ENCODE data around the gene DLX5. TPM values are rescaled to one million over a fixed set of nuclear protein-coding genes. Genes with fewer than 3 reads are reported as not detected.

DLX5 gene
- total and polyA plus RNA-seq, 2 donors (not counting 3 experiments of a cell fraction or from before 2014, with no cell fraction given) = not detected

GRCh38 chr7:97015279-97015678 lies 9.4 kb downstream of the DLX5 start:
- no peaks in the 10 kb centered on the region for H3K4me1 ChIP-seq (ENCODE audit: control insufficient read depth, extremely low read depth, insufficient read depth, low read length)
- TF ChIP-seq MYC (IDR thresholded peaks at IDR 0.05; ENCODE audit: low read depth, low read length) (no peak), MAX (IDR thresholded peaks at IDR 0.05; ENCODE audit: insufficient read depth, insufficient read length) (no peak), CTCF (IDR thresholded peaks at IDR 0.05; ENCODE audit: extremely low read depth in 1 of 2, insufficient read depth in 1 of 2, low read depth in 1 of 2, low read length in 2 of 2) (no peak), FOS (IDR thresholded peaks at IDR 0.05; ENCODE audit: borderline replicate concordance, insufficient read depth, low read length) (no peak), GATA2 (IDR thresholded peaks at IDR 0.05; ENCODE audit: insufficient read depth, insufficient read length, low read depth, low read length) (no peak), JUN (IDR thresholded peaks at IDR 0.05; ENCODE audit: borderline replicate concordance, insufficient read depth, insufficient read length, low read depth) (no peak), POLR2A (IDR thresholded peaks at IDR 0.05; ENCODE audit: low read depth, low read length) (no peak), EZH2 (IDR thresholded peaks at IDR 0.05; ENCODE audit: borderline replicate concordance, low read depth, low read length, severe bottlenecking) (no peak), POLR2AphosphoS5 (IDR thresholded peaks at IDR 0.05; ENCODE audit: insufficient read depth, low read depth, low read length) (no peak)
- DNase-seq (ENCODE audit: low read depth, low spot score) (no peak), FAIRE-seq (no peak)
- no peaks in the 10 kb centered on the region for H3K36me3 ChIP-seq (ENCODE audit: control insufficient read depth in 2 of 2, extremely low read depth in 1 of 2, insufficient read depth in 2 of 2, low read length in 2 of 2)
- dilution Hi-C loops (cut with MboI; ENCODE audit: extremely low pct_ligation_motif_present, low sequenced_read_pairs) (no loop called here), intact Hi-C loops (cut with micrococcal nuclease) (no loop called here)
- no peak overlapping the region for H3K4me3 ChIP-seq (replicated peaks in 1 of 3; ENCODE audit: insufficient read depth in 1 of 3, low read depth in 1 of 3, low read length in 3 of 3)
- no peak overlapping the region for H3K4me2 ChIP-seq (ENCODE audit: insufficient read depth, low read length)
- no peaks in the 10 kb centered on the region for H4K20me1 ChIP-seq (replicated peaks; ENCODE audit: control insufficient read depth, extremely low read depth, insufficient read depth, low read length)
- H3K9ac ChIP-seq (replicated peaks; ENCODE audit: extremely low read depth, insufficient read depth, low read length) = no peak overlapping the region
- no peaks in the 10 kb centered on the region for H3K9me3 ChIP-seq (replicated peaks; ENCODE audit: control insufficient read depth, insufficient read depth, low read length)
- H3K9me1 ChIP-seq (replicated peaks; ENCODE audit: control insufficient read depth, extremely low read depth, insufficient read depth, low read length) = no peaks in the 10 kb centered on the region
- no peaks in the 10 kb centered on the region for H3K79me2 ChIP-seq (ENCODE audit: control insufficient read depth, insufficient read depth, low read length)
- H3K27ac ChIP-seq (ENCODE audit: insufficient read depth, low read depth, low read length) = no peak overlapping the region
- H2AFZ ChIP-seq (ENCODE audit: low read depth, low read length) = no peak overlapping the region
- CTCF ChIA-PET = interaction anchor here (1.4 to 7.4 kb wide), 2 partner anchors 9 to 11 kb away, joined by 5 to 48 read pairs; no protein-coding TSS in a partner anchor
- no TSS peak for BruUV-seq (replicated peaks)
- H3K27me3 ChIP-seq (ENCODE audit: control insufficient read depth in 2 of 2, insufficient read depth in 2 of 2, low read length in 2 of 2) = peaks cover 90 to 98% of the 10 kb centered on the region in 2 experiments
- POLR2A ChIA-PET = no interaction called here

Data from endothelial cell of umbilical vein (primary cell).